ENCODE results near the gene SKIDA1. TPM values are rescaled to one million over a fixed set of nuclear protein-coding genes. Genes with fewer than 3 reads are reported as not detected.

Gene SKIDA1
- total and polyA plus RNA-seq, 2 of the 4 experiments (the other 2 are of a cell fraction), result 0.36 to 0.72 TPM

DNA sequence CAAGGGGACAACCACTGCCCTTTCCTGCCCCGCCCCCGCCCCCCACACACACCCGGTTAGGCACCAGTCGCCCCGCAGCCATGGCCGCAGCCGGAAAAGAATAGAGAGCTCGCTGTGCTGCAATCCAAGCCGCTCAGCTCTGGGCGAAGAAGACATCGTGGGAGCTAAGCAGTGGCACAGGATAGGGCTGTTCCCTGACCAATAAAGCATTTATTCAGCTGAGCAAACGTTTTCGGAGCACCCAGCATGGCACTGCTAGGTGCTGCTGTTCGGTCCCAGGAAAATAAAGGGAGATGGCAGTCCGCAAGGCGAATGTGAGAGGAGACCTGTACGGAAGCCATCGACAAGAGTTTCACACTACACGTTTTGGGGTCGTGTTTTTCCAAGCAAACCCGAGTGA is 18.3 kb downstream of the SKIDA1 start:
- no peak overlapping the region for H2AK5ac ChIP-seq (ENCODE audit: low read depth, low read length)
- H2BK120ac ChIP-seq (ENCODE audit: low read depth, low read length), result no peak overlapping the region
- ChIA-PET POLR2A (ENCODE audit: unreplicated experiment) (no interaction called here), CTCF (interaction anchor here (0.6 to 0.7 kb wide), 2 partner anchors 8 to 11 kb away, joined by 4 to 6 read pairs; no protein-coding TSS in a partner anchor)
- H3K27ac ChIP-seq (ENCODE audit: insufficient read depth, low read length), result no peak overlapping the region
- H2BK20ac ChIP-seq (ENCODE audit: low read depth, low read length), result no peak overlapping the region
- H4K8ac ChIP-seq (ENCODE audit: low read depth in 2 of 2, low read length in 2 of 2), result no peak overlapping the region
- no peak for DNase-seq
- no peak overlapping the region for H3K9ac ChIP-seq (ENCODE audit: low read depth, low read length)
- H3K14ac ChIP-seq (replicated peaks; ENCODE audit: low read depth, low read length), result no peak overlapping the region
- H3K4me1 ChIP-seq (ENCODE audit: control insufficient read depth, insufficient read depth, low read length), result peaks cover 5% of the 10 kb centered on the region; the same call in 1 of the 2 replicates
- H3K9me3 ChIP-seq (ENCODE audit: control insufficient read depth, insufficient read depth, low read length), result no peaks in the 10 kb centered on the region
- H4K5ac ChIP-seq (ENCODE audit: low read depth, low read length), result no peak overlapping the region
- no peak overlapping the region for H2AK9ac ChIP-seq (replicated peaks; ENCODE audit: low read depth, low read length, poor library complexity)
- dilution Hi-C loops (cut with HindIII; ENCODE audit: low sequenced_read_pairs, unreplicated experiment), result no loop called here
- no peaks in the 10 kb centered on the region for H3K36me3 ChIP-seq (ENCODE audit: control insufficient read depth, insufficient read depth, low read length)
- H3K79me1 ChIP-seq (ENCODE audit: low read depth in 1 of 2, low read length in 2 of 2), result no peaks in the 10 kb centered on the region
- H3K56ac ChIP-seq (ENCODE audit: extremely low read depth, insufficient read depth, low read length), result no peak overlapping the region
- TF ChIP-seq FOS (IDR thresholded peaks at IDR 0.05; ENCODE audit: low read depth, low read length) (no peak), RAD21 (IDR thresholded peaks at IDR 0.05; ENCODE audit: low read length) (no peak), MXI1 (IDR thresholded peaks at IDR 0.05; ENCODE audit: borderline replicate concordance, low read depth, low read length) (no peak), CEBPB (IDR thresholded peaks at IDR 0.05; ENCODE audit: low read depth, low read length) (no peak), NFE2L2 (IDR thresholded peaks at IDR 0.05; ENCODE audit: low read depth, low read length) (no peak), BHLHE40 (IDR thresholded peaks at IDR 0.05; ENCODE audit: low read depth, low read length) (no peak), RCOR1 (IDR thresholded peaks at IDR 0.05; ENCODE audit: insufficient replicate concordance, low read length) (no peak), POLR2A (IDR thresholded peaks at IDR 0.05; ENCODE audit: low read depth, low read length) (no peak), RFX5 (IDR thresholded peaks at IDR 0.05; ENCODE audit: low read depth, low read length) (no peak), MAZ (IDR thresholded peaks at IDR 0.05; ENCODE audit: borderline replicate concordance, low read depth, low read length) (no peak), SMC3 (IDR thresholded peaks at IDR 0.05; ENCODE audit: low read depth, low read length) (no peak), CHD1 (IDR thresholded peaks at IDR 0.05; ENCODE audit: low read depth, low read length) (no peak), MAFK (IDR thresholded peaks at IDR 0.05; ENCODE audit: low read depth, low read length) (no peak)
- TF ChIP-seq, protein P1, sequence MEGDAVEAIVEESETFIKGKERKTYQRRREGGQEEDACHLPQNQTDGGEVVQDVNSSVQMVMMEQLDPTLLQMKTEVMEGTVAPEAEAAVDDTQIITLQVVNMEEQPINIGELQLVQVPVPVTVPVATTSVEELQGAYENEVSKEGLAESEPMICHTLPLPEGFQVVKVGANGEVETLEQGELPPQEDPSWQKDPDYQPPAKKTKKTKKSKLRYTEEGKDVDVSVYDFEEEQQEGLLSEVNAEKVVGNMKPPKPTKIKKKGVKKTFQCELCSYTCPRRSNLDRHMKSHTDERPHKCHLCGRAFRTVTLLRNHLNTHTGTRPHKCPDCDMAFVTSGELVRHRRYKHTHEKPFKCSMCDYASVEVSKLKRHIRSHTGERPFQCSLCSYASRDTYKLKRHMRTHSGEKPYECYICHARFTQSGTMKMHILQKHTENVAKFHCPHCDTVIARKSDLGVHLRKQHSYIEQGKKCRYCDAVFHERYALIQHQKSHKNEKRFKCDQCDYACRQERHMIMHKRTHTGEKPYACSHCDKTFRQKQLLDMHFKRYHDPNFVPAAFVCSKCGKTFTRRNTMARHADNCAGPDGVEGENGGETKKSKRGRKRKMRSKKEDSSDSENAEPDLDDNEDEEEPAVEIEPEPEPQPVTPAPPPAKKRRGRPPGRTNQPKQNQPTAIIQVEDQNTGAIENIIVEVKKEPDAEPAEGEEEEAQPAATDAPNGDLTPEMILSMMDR (conservative IDR thresholded peaks at IDR 0.05; ENCODE audit: low read depth, low read length), result no peak
- TF ChIP-seq, protein P2, sequence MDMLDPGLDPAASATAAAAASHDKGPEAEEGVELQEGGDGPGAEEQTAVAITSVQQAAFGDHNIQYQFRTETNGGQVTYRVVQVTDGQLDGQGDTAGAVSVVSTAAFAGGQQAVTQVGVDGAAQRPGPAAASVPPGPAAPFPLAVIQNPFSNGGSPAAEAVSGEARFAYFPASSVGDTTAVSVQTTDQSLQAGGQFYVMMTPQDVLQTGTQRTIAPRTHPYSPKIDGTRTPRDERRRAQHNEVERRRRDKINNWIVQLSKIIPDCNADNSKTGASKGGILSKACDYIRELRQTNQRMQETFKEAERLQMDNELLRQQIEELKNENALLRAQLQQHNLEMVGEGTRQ (IDR thresholded peaks at IDR 0.05; ENCODE audit: low read depth, low read length), result no peak
- TF ChIP-seq, protein P3, sequence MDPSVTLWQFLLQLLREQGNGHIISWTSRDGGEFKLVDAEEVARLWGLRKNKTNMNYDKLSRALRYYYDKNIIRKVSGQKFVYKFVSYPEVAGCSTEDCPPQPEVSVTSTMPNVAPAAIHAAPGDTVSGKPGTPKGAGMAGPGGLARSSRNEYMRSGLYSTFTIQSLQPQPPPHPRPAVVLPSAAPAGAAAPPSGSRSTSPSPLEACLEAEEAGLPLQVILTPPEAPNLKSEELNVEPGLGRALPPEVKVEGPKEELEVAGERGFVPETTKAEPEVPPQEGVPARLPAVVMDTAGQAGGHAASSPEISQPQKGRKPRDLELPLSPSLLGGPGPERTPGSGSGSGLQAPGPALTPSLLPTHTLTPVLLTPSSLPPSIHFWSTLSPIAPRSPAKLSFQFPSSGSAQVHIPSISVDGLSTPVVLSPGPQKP (IDR thresholded peaks at IDR 0.05; ENCODE audit: borderline replicate concordance, low read depth, low read length), result no peak
- H3K4me3 ChIP-seq (ENCODE audit: insufficient read depth, low read depth, low read length), result no peak overlapping the region
- no peak overlapping the region for H3K4me2 ChIP-seq (ENCODE audit: low read depth, low read length)
- ATAC-seq (ENCODE audit: low read depth), result no peak
- H3K23ac ChIP-seq (ENCODE audit: low read depth, low read length), result no peak overlapping the region
- intact Hi-C loops (cut with micrococcal nuclease), result no loop called here
- WGBS, 2 experiments (ENCODE audit: extremely low coverage in 2 of 2, insufficient read length in 1 of 2), result 81% methylated on average over 14 of the region's 21 CpGs; no CpG with 5 or more reads in 1 of the 2 experiments
- H3K18ac ChIP-seq (ENCODE audit: low read depth, low read length), result no peak overlapping the region
- no TSS peak for BruUV-seq (replicated peaks)
- H3K27me3 ChIP-seq (ENCODE audit: control insufficient read depth, insufficient read depth, low read length), result peaks cover 3% of the 10 kb centered on the region; the same call in 1 of the 2 replicates
- in situ Hi-C loops (cut with MboI; ENCODE audit: low sequenced_read_pairs), result loop anchor here (25.0 kb wide), 3 partner anchors 805 to 1105 kb away; partner anchors contain the start of genes BMI1 and COMMD3
- H2BK5ac ChIP-seq (ENCODE audit: low read depth, low read length, poor library complexity, severe bottlenecking), result no peak overlapping the region
- no peak overlapping the region for H2AFZ ChIP-seq (replicated peaks; ENCODE audit: low read length, poor library complexity)
- H3K4ac ChIP-seq (ENCODE audit: low read depth, low read length), result no peak overlapping the region
- no peak overlapping the region for H2BK15ac ChIP-seq (ENCODE audit: low read depth, low read length)
- no peaks in the 10 kb centered on the region for H4K20me1 ChIP-seq (ENCODE audit: insufficient read depth, low read length)
- H4K91ac ChIP-seq (ENCODE audit: insufficient read depth, low read depth, low read length), result no peak overlapping the region
- H3K9me1 ChIP-seq (ENCODE audit: insufficient read depth, low read length), result no peaks in the 10 kb centered on the region
